Spinal cord (tissue), 10 donors: ENCODE data around the gene TRIM42. TPM values are rescaled to one million over a fixed set of nuclear protein-coding genes. Genes with fewer than 3 reads are reported as not detected.
A peak's percentile ranks its signal among the peaks of the same experiment; 100 is the strongest.

Experiments
- DNase-seq, 6 donors: peaks; one replicate each; pipeline versions ENCODE4 v3.0.0 to v3.0.0-alpha.2; 2013 to 2015; ENCODE audit warnings: low spot score in 6 of 6, low read depth in 4 of 6
- H3K27ac ChIP-seq: one replicate; pipeline ENCODE4 v1.5.1; 2013; ENCODE audit warnings: low read depth, low read length, control low read depth
- H3K27me3 ChIP-seq: one replicate; pipeline ENCODE4 v1.6.1; 2013; ENCODE audit warnings: low read length; ENCODE audit not compliant: control insufficient read depth, insufficient read depth
- H3K36me3 ChIP-seq: one replicate; pipeline ENCODE4 v1.6.1; 2013; ENCODE audit warnings: low read length; ENCODE audit not compliant: control insufficient read depth, insufficient read depth
- H3K4me1 ChIP-seq: one replicate; pipeline ENCODE4 v1.6.1; 2013; ENCODE audit warnings: low read length; ENCODE audit not compliant: control insufficient read depth, insufficient read depth
- H3K4me3 ChIP-seq: one replicate; pipeline ENCODE4 v1.5.1; 2013; ENCODE audit warnings: low read depth, low read length, control low read depth
- H3K9me3 ChIP-seq: one replicate; pipeline ENCODE4 v1.6.1; 2013; ENCODE audit warnings: low read length; ENCODE audit not compliant: control insufficient read depth, insufficient read depth
- WGBS: methylation state at CpG from one replicate; pipeline ENCODE4 v1.1.5; 2013; ENCODE audit warnings: missing lambda C conversion rate; ENCODE audit not compliant: insufficient coverage; 5-methylcytosine and 5-hydroxymethylcytosine counted together
- polyA plus RNA-seq, 2 donors: library from polyadenylated mRNA; unstranded; fragments of 120-200 nt; gene quantifications; one replicate each; pipeline ENCODE4 v1.2.1, GENCODE V29; 2013; ENCODE audit not compliant: insufficient read length in 2 of 2
- total RNA-seq, 2 donors: library from RNA; depleted of rRNA in 1 of 2; stranded (reverse); fragments of 120-200 nt in 1 of 2; fragments of >200 nt in 1 of 2; gene quantifications; one replicate each; pipeline versions ENCODE4 v1.2.3 to v1.2.4, GENCODE V29; 2013 to 2014
- donor health status: healthy.

TRIM42 gene
- total and polyA plus RNA-seq, 4 donors: not detected

DNA sequence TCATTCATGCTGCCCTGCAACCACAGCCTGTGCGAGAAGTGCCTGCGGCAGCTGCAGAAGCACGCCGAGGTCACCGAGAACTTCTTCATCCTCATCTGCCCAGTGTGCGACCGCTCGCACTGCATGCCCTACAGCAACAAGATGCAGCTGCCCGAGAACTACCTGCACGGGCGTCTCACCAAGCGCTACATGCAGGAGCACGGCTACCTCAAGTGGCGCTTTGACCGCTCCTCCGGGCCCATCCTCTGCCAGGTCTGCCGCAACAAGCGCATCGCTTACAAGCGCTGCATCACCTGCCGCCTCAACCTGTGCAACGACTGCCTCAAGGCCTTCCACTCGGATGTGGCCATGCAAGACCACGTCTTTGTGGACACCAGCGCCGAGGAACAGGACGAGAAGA lies 4.7 kb downstream of the TRIM42 start:
- 97% methylated on average over 27 of the region's 27 CpGs for WGBS

DNA sequence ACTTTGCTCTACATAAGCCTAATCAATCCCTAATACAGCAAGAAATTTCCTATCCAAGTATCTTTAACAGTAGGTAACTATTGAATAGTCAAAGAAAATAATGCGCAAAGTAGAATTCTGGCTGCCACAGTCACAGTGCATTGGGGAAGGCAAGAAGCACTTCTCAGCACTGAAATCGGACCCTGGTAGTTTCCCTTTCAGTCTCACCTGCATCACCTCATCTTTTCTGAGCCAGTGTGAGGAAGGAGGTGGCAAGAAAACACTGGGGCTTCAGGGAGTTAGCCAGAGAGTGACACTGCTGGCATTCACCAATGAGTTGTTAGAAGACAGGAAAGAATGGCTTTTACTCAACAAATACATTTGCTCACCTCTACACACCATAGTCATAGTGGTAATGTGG lies 8.3 kb downstream of the TRIM42 start:
- H3K36me3 ChIP-seq: no peaks in the 10 kb centered on the region
- no CpG with 5 or more reads among the region's 2 CpGs for WGBS
- no peak for DNase-seq
- H3K27me3 ChIP-seq: no peaks in the 10 kb centered on the region
- no peaks in the 10 kb centered on the region for H3K4me1 ChIP-seq
- H3K27ac ChIP-seq: no peak overlapping the region
- H3K4me3 ChIP-seq: no peak overlapping the region
- H3K9me3 ChIP-seq: no peaks in the 10 kb centered on the region

More for the DNA sequence above, 4.7 kb downstream of the TRIM42 start:
- no peak overlapping the region for H3K4me3 ChIP-seq
- H3K9me3 ChIP-seq: no peaks in the 10 kb centered on the region
- H3K36me3 ChIP-seq: no peaks in the 10 kb centered on the region
- DNase-seq: no peak
- H3K27me3 ChIP-seq: no peaks in the 10 kb centered on the region
- H3K4me1 ChIP-seq: no peaks in the 10 kb centered on the region
- no peak overlapping the region for H3K27ac ChIP-seq

DNA sequence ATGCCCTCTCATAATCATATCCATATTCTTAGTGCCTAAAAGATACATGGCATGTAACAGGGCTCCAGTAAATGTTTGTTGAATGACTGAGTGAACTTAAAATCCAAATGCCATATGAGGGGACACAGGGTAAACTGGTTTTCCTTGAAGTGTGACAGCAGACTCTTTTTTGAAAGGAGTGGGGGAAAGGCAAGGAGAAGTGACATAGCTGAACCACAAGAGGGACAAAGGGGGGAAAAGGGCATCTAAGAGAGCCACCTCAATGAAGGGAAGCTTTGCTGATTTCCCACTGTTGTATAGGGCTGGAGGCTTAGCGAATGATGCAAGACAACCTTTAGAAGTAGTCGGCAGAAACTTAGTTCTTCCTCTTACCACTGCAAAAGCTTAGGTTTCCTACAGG lies 9.1 kb downstream of the TRIM42 start:
- Histone ChIP-seq H3K4me1 (no peaks in the 10 kb centered on the region), H3K27me3 (no peaks in the 10 kb centered on the region), H3K36me3 (no peaks in the 10 kb centered on the region), H3K27ac (no peak overlapping the region), H3K4me3 (no peak overlapping the region), H3K9me3 (no peaks in the 10 kb centered on the region)
- no peak for DNase-seq
- 100% methylated on average over 1 of the region's 2 CpGs for WGBS

DNA sequence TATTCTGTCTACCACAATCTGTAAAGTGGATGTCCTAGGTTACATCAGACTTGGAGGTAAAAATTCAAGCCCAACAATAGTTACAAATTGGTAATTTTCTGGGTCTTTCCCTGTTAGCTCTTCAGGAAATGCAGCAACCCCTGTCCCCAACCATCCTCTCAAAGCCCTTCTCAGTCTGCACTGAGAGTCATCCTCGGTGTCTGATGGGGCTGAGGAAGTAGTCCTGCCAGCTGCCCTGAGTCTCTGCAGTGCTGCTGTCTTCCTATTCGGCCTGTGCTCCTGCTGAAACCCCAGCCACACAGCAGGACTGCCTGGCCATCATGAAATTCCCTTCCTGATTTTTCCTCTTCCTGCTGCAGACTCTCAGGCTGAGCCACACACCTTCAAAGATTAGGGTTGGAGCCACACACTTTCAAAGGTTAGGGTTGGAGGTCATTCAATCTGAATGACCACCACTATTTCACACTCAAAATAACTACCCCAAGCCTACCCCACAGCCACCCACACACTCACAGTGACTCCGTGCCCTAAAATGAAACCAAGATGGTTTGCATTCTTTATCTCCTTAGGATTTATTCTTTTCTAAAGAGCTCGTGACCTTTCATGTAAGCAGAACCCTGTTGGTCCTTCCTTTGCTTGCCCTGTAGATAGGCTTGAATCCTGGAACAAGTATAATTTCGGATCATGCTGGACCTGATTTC lies 17.6 kb downstream of the TRIM42 start:
- Histone ChIP-seq H3K27me3 (no peaks in the 10 kb centered on the region), H3K9me3 (no peaks in the 10 kb centered on the region), H3K36me3 (no peaks in the 10 kb centered on the region), H3K4me1 (no peaks in the 10 kb centered on the region), H3K4me3 (no peak overlapping the region), H3K27ac (no peak overlapping the region)
- WGBS: 74% methylated on average over 5 of the region's 5 CpGs
- no peak for DNase-seq

DNA sequence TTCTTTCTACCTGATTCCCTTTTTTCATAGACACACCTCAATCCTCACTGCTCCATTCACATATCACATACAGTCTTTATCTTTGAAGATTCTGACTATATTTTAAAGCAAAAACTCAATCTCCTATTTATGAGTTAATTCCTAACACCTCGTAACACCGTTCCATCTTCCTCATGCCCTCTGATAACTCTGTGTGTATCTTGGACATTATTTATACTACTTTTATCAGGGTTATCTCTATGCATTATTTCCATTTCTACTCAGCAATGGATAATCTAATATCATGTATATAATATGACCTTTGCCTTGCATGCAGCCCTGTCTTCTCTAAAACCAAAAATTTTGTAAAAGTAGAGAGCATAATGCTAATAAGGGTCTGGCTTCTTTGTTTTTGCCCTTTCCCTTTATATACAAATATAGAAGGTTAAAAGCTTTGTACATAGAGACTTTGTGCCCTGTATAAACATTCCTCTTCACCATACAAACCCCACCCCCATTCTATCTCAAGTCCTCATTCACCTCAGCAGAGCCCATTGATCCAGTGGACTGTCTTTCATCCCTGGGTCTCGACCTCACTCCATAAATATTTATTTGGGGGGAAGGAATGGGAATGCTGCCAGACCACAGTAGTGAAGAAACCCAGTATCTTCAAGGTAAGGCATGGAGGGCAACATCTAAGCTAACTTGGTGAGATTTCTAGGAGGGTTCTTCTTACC lies 21.8 kb downstream of the TRIM42 start:
- H3K27ac ChIP-seq: no peak overlapping the region

DNA sequence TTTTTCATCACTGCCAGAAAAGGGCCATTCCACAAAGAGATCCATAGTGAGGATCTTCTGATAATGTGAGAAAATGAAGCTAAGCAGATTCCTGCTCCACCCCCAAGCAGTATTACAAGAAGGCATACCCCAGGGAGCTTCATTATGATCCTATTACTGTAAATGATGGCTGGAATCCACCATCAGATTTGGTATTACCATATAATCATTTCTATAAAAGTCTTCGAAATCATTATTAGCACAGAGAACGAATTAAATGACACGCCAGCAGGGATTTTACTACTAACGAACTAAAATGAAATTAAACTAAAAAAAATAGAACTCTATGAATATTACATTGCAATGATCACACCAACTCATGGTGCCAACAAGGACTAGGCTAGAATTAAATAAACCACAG lies 24.4 kb downstream of the TRIM42 start:
- Histone ChIP-seq H3K27ac (no peak overlapping the region), H3K4me3 (no peak overlapping the region), H3K36me3 (no peaks in the 10 kb centered on the region), H3K9me3 (no peaks in the 10 kb centered on the region), H3K4me1 (no peaks in the 10 kb centered on the region), H3K27me3 (no peaks in the 10 kb centered on the region)
- DNase-seq: peak in 1 of 6 donors; percentile 56
- no CpG with 5 or more reads among the region's 4 CpGs for WGBS

More for the DNA sequence above, 21.8 kb downstream of the TRIM42 start:
- H3K27me3 ChIP-seq: no peaks in the 10 kb centered on the region
- H3K4me3 ChIP-seq: no peak overlapping the region
- H3K9me3 ChIP-seq: no peaks in the 10 kb centered on the region
- no peaks in the 10 kb centered on the region for H3K4me1 ChIP-seq
- H3K36me3 ChIP-seq: no peaks in the 10 kb centered on the region
- no CpG with 5 or more reads among the region's 3 CpGs for WGBS
- no peak for DNase-seq

DNA sequence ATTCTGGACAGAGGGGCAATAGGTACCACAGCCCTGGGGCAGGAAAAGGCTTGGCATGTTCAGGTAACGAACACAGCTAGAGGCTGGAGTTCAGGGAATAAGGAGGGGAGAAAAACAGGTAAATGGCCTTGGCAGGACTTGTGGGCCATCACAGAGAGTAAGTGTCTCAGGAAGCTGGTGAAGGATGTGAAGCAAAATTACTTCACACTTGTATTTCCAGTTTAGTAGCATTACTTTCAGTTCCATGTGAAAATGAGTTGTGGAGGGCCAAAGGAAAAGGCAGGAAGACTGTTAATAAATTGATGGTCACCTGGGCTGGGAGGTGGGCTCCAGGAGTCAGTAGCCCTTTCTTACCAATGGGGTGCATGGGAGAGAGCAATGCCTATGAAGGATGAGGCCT lies 25.6 kb downstream of the TRIM42 start:
- WGBS: 86% methylated on average over 1 of the region's 1 CpG

DNA sequence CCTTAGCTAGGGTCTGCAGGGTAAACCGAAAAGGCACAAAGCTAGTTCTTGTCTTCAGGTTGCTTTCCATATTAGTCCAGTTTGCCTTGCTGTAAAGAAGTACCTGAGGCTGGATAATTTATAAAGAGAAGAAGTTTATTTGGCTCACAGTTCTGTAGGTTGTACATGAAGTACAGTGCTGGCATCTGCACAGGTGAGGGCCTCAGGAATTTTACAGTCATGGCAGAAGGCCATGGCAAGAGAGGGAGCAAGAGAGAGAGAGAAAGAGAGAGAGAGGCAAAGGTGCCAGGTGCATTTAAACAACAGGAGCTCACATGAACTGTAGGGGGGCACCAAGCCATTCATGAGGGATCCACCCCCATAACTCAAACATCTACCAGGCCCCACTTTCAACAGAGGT lies 26.9 kb downstream of the TRIM42 start:
- no peaks in the 10 kb centered on the region for H3K27me3 ChIP-seq
- no peaks in the 10 kb centered on the region for H3K36me3 ChIP-seq
- 100% methylated on average over 1 of the region's 1 CpG for WGBS
- H3K4me3 ChIP-seq: no peak overlapping the region
- no peaks in the 10 kb centered on the region for H3K4me1 ChIP-seq
- H3K9me3 ChIP-seq: no peaks in the 10 kb centered on the region
- H3K27ac ChIP-seq: no peak overlapping the region
- DNase-seq: no peak

More for the DNA sequence above, 25.6 kb downstream of the TRIM42 start:
- Histone ChIP-seq H3K4me3 (no peak overlapping the region), H3K36me3 (no peaks in the 10 kb centered on the region), H3K9me3 (no peaks in the 10 kb centered on the region), H3K4me1 (no peaks in the 10 kb centered on the region), H3K27me3 (no peaks in the 10 kb centered on the region), H3K27ac (no peak overlapping the region)
- DNase-seq: no peak

DNA sequence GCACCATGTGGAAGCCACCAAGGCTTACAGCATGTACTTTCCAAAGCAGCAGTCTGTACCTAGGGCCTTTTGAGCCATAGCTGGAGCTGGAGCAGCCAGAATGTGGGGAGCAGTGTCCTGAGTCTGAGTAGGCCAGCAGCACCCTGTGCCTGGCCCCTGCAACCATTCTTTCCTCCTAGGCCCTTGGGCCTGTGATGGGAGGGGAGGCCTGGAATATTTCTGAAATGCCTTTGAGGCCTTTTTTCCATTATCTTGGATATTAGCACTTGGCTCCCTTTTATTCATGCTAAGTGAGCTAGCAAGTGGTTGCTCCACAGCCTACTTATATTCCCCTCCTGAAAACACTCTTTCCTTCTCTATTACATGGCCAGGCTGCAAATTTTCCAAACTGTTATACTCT lies 28.1 kb downstream of the TRIM42 start:
- no peak overlapping the region for H3K27ac ChIP-seq
- no peaks in the 10 kb centered on the region for H3K9me3 ChIP-seq
- DNase-seq: no peak
- H3K4me1 ChIP-seq: no peaks in the 10 kb centered on the region
- no peaks in the 10 kb centered on the region for H3K27me3 ChIP-seq
- no peak overlapping the region for H3K4me3 ChIP-seq
- no peaks in the 10 kb centered on the region for H3K36me3 ChIP-seq

DNA sequence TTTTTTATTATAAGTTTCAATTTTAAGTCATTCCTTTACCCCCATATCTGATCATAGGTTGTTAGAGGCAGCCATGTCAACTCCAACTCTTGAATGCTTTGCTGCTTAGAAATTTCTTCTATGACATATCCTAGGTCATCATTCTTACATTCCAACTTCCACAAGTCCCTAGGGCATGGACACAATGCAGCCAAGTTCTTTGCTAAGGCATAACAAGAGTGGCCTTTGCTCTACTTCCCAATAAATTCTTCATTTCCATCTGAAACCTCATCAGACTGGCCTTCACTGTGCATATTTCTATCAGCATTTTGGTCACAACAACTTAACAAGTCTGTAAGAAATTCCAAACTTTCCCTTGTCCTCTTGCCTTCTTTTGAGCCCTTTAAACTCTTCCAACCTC lies 28.5 kb downstream of the TRIM42 start:
- Histone ChIP-seq H3K27me3 (no peaks in the 10 kb centered on the region), H3K36me3 (no peaks in the 10 kb centered on the region), H3K4me3 (no peak overlapping the region), H3K9me3 (no peaks in the 10 kb centered on the region), H3K27ac (no peak overlapping the region), H3K4me1 (no peaks in the 10 kb centered on the region)
- no peak for DNase-seq
